Fibroblast of gingiva (primary cell): ENCODE results near the gene DDX1.
A peak's percentile ranks its signal among the peaks of the same experiment; 100 is the strongest.

Source experiments
- DNase-seq: peaks from one replicate; pipeline ENCODE4 v3.0.0-alpha.2; 2011; ENCODE audit warnings: low read depth

DDX1 gene

GRCh38 chr2:15630121-15630977 lies 38.7 kb downstream of the DDX1 start:
- DNase-seq = no peak

- DNase-seq = no peak
These were observed 39.5 kb downstream of the DDX1 start for GRCh38 chr2:15630978-15631719.

GRCh38 chr2:15631883-15632282 lies 40.2 kb downstream of the DDX1 start:
- no peak for DNase-seq

- DNase-seq = no peak
These were observed 41.6 kb downstream of the DDX1 start for GRCh38 chr2:15633043-15633970.

GRCh38 chr2:15633971-15634346 lies 42.3 kb downstream of the DDX1 start:
- no peak for DNase-seq

GRCh38 chr2:15634846-15635490 lies 43.3 kb downstream of the DDX1 start:
- DNase-seq = no peak

- peak; percentile 54 for DNase-seq
These were observed 45.5 kb downstream of the DDX1 start for GRCh38 chr2:15636972-15637785.

GRCh38 chr2:15638720-15639119 lies 47.1 kb downstream of the DDX1 start:
- peak; percentile 49 for DNase-seq

GRCh38 chr2:15639323-15640251 lies 47.9 kb downstream of the DDX1 start:
- no peak for DNase-seq

GRCh38 chr2:15640261-15640711 lies 48.6 kb downstream of the DDX1 start:
- peak; percentile 34 for DNase-seq

GRCh38 chr2:15640784-15641183 lies 49.1 kb downstream of the DDX1 start:
- DNase-seq = no peak

GRCh38 chr2:15641530-15641982 lies 49.9 kb downstream of the DDX1 start:
- DNase-seq = no peak

- no peak for DNase-seq
These were observed 50.5 kb downstream of the DDX1 start for GRCh38 chr2:15642011-15642814.

- no peak for DNase-seq
These were observed 51.3 kb downstream of the DDX1 start for GRCh38 chr2:15642815-15643500.

- DNase-seq = no peak
These were observed 52.3 kb downstream of the DDX1 start for GRCh38 chr2:15643791-15644585.

GRCh38 chr2:15645300-15645699 lies 53.6 kb downstream of the DDX1 start:
- DNase-seq = no peak

GRCh38 chr2:15645720-15646385 lies 54.2 kb downstream of the DDX1 start:
- DNase-seq = no peak
